GM12875 (cell line): ENCODE measurements around the gene FUT6.
"Not testable (repeated sequence)": the region's sequence is repeated elsewhere in the genome, so short reads cannot be mapped to it uniquely, and the experiment has no call there.

ENCODE experiments used
- H3K4me3 ChIP-seq: one replicate; pipeline ENCODE4 v1.5.1; 2011; ENCODE audit warnings: low read depth, low read length, control low read depth
- TF ChIP-seq, protein P1 (sequence below): IDR thresholded peaks from 2 replicates; pipeline ENCODE4 v1.5.1; 2011; ENCODE audit warnings: low read depth, mild to moderate bottlenecking, control low read depth, inconsistent platforms, low read length, moderate library complexity, borderline replicate concordance; ENCODE audit not compliant: insufficient read depth

Gene FUT6

DNA sequence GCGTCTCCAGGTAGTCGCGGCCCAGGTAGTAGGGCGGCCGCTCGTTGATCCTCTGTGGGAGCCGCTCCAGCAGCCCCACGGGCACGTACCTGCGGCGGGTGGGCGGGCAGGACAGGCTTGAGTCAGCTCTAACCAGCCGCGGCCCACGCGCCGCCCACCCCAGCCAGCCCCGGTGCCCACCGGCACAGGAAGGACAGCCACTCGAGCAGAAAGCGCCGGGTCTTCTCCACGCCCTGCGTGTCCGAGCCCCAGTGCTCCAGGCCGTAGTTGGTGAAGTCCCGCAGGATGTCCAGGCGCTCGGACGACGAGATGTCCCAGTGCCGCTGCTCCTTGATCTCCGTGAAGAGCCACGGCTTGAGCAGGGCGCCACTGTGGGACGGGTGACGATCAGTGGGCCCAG lies 54.1 kb downstream of the FUT6 start:
- H3K4me3 ChIP-seq = no peak overlapping the region
- TF ChIP-seq, protein P1, sequence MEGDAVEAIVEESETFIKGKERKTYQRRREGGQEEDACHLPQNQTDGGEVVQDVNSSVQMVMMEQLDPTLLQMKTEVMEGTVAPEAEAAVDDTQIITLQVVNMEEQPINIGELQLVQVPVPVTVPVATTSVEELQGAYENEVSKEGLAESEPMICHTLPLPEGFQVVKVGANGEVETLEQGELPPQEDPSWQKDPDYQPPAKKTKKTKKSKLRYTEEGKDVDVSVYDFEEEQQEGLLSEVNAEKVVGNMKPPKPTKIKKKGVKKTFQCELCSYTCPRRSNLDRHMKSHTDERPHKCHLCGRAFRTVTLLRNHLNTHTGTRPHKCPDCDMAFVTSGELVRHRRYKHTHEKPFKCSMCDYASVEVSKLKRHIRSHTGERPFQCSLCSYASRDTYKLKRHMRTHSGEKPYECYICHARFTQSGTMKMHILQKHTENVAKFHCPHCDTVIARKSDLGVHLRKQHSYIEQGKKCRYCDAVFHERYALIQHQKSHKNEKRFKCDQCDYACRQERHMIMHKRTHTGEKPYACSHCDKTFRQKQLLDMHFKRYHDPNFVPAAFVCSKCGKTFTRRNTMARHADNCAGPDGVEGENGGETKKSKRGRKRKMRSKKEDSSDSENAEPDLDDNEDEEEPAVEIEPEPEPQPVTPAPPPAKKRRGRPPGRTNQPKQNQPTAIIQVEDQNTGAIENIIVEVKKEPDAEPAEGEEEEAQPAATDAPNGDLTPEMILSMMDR = no peak

DNA sequence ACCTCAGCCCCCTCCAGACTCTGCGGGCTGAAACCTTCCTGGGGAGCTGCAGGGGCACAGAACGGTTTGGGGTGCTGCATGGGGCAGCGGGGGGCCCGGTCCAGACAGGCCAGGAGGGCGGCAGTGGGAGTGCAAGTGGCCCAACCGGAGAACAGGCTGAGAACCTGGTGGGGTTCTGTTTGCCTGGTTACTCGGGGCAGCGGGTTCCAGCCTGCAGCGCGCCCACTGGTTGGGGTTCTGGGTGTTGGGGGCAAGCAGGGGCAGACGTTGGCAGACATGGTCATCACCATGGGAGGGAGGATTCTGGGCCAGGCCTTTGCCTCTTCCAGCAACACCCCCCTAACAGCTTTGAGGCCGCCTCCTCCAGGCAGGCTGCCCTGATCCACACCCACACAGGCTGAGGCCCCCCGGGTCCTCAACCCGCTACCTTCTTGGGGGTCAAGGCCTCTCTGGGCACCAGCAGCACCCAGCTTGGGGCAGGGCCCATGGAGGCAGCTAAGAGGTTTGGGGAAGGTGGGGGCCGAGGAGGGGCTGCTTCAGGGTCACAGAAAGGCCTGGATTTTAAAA lies 54.8 kb downstream of the FUT6 start, which contains the start of gene PRR22:
PRR22 (minus strand) TSS at position 166 of the 567 bp plus-strand sequence; CDS start at position 80, 86 bp downstream.
- TF ChIP-seq, protein P1 = no peak
- no peak within 1 kb of the TSS for H3K4me3 ChIP-seq

DNA sequence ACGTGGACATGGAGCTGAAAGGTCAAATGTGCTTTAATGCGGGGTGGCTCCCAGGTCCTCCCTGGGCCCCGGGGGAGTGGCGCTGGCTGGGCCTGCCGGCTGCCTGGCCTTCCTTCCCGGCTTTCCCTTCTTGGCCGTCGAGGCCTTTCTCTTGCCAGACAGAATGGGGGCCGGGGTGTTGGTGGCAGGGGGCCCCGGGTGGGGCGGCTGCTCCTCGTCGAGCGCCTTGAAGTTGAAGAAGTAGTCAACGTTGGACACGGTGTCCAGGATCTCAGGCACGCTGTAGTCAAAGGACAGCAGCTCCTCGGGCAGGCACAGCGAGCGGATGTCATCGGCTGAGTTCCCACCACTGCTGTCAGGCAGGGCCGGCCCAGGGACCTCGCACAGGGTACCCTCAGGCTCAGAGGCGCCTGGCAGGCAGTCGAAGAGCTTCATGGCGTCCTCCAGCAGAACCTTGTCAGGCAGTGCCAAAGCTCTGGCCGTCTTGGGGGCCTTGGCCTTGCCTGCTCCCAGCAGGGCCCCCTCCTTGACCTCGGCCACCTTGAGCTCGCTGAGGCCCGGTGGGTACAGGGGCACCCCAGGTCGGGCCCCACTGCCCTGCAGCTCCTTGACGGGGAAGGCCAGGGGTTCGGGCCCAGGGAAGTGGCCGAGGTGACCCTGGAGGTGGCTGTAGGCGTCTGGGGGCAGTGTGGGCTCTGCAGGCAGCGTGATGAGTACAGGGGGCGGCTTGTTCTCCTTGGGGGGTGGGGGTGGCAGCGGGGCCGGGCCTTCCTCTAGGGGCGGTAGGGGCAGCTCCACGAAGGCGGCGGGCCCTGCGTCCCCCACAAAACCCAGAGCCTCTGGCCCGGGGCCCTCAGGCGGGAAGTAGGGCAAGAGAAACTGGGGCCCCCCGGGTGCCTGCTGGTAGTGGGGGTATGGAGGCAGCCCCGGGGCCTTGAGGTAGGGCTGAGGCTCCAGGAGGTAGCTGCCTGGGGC lies 56.3 kb downstream of the FUT6 start:
- no peak overlapping the region for H3K4me3 ChIP-seq
- TF ChIP-seq, protein P1 = no peak

DNA sequence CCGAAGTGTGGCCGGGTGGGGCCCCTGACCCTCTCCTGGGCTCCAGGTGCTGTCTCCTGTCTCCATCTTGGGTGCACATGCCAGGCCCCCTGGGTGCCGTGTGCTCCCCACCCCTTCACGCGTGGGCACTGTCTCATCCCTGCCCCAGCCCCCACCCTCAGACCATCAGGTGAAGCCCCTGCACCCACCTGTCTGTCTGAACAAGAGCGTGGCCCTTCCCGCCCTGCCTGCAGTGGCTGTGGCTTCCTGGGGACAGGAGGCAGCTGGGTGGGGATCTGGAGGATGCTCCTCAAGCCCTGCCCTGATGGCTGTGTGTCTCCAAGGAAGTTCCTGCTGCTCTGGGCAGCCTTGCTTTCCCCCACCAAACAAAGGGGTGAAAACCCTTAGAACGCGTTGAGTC lies 57.2 kb downstream of the FUT6 start:
- TF ChIP-seq, protein P1 = no peak
- H3K4me3 ChIP-seq = no peak overlapping the region

DNA sequence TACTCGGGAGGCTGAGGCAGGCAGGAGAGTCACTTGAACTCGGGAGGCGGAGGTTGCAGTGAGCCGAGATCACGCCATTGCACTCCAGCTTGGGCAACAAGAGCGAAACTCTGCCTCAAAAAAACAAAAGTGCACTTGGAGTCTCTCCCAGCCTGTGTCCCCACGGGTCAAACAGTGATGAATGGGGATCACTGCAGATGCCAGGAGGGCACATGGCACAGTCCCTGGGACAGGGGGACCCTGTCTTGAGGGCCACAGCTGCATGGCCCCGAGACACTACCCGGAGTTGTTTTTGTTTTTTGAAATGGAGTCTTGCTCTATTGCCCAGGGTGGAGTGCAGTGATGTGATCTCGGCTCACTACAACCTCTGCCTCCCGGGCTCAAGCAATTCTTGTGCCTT lies 58.6 kb downstream of the FUT6 start:
- H3K4me3 ChIP-seq = not testable (repeated sequence)
